Heart left ventricle (tissue), 16 donors: ENCODE data around the gene ZC3H10. TPM values are rescaled to one million over a fixed set of nuclear protein-coding genes. Genes with fewer than 3 reads are reported as not detected.
"Not testable (repeated sequence)": the region's sequence is repeated elsewhere in the genome, so short reads cannot be mapped to it uniquely, and the experiment has no call there.

Experiments
- ATAC-seq, 4 donors: fragments of 200-7000 bp; cut with Tn5 transposase; one replicate each; pipeline ENCODE4 v1.9.1; 2020 to 2022; ENCODE audit warnings: moderate library complexity in 4 of 4, mild to moderate bottlenecking in 3 of 4, moderate number of reproducible peaks in 1 of 4
- DNase-seq, 5 donors: peaks; one replicate each; pipeline ENCODE4 v3.0.0-alpha.2; 2020
- H3K27ac ChIP-seq, 12 donors: fragments of 200-600 bp; sonication (generic) in 4 of 12; one replicate each; pipeline versions ENCODE4 v1.5.0 to v1.8.0; 2016 to 2022; ENCODE audit warnings: mild to moderate bottlenecking in 2 of 12
- H3K27me3 ChIP-seq, 9 donors: fragments of 200-600 bp; sonication (generic) in 2 of 9; one replicate each; pipeline versions ENCODE4 v1.5.1 to v1.8.0; 2016 to 2022; ENCODE audit warnings: mild to moderate bottlenecking in 3 of 9
- H3K36me3 ChIP-seq, 9 donors: fragments of 200-600 bp; sonication (generic) in 2 of 9; one replicate each; pipeline versions ENCODE4 v1.5.0 to v1.8.0; 2018 to 2022; ENCODE audit warnings: mild to moderate bottlenecking in 2 of 9
- H3K4me1 ChIP-seq, 12 donors: fragments of 200-600 bp; sonication (generic) in 4 of 12; one replicate each; pipeline versions ENCODE4 v1.5.0 to v1.8.0; 2016 to 2022; ENCODE audit warnings: mild to moderate bottlenecking in 3 of 12
- H3K4me3 ChIP-seq, 12 donors: fragments of 200-600 bp; sonication (generic) in 4 of 12; one replicate each; pipeline versions ENCODE4 v1.5.0 to v1.8.0; 2017 to 2022; ENCODE audit warnings: mild to moderate bottlenecking in 9 of 12, moderate library complexity in 4 of 12
- H3K9me3 ChIP-seq, 12 donors: fragments of 200-600 bp; sonication (generic) in 4 of 12; one replicate each; pipeline versions ENCODE4 v1.5.0 to v1.8.0; 2016 to 2022; ENCODE audit warnings: mild to moderate bottlenecking in 1 of 12
- POLR2A ChIP-seq, 2 donors: fragments of 450-650 bp; IDR thresholded peaks; one replicate each; pipeline ENCODE4 v1.6.1; 2017; ENCODE audit warnings: antibody characterized with exemption in 2 of 2, mild to moderate bottlenecking in 2 of 2, moderate library complexity in 2 of 2
- WGBS, 4 donors: extraction: QIAGEN DNeasy Blood & Tissue Kit in 2 of 4; methylation state at CpG; one replicate each; pipeline versions ENCODE4 v1.1.5 to v1.1.7; 2013 to 2018; 5-methylcytosine and 5-hydroxymethylcytosine counted together
- intact Hi-C, 10 donors: fragments of 100-400 bp; cut with DNase I; formaldehyde crosslinking; loops; one replicate each; pipeline versions ENCODE4 v1.11.1 to v1.14.2; 2022
- long read RNA-seq, 3 donors: library from polyadenylated mRNA; unstranded; transcript quantifications; one replicate each; pipeline ENCODE4 v2.0.0, GENCODE V29; 2020 to 2021
- polyA plus RNA-seq, 2 donors: library from polyadenylated mRNA; stranded (reverse); fragments of 200-250 nt; gene quantifications; one replicate each; pipeline ENCODE4 v1.2.3, GENCODE V29; 2013
- total RNA-seq, 9 donors: library from RNA; depleted of rRNA in 2 of 9; stranded (reverse); fragments of >200 nt in 2 of 9; fragmentation: NEBNext Ultra II Directional in 3 of 9; extraction: Animal tissue kit (Norgen Biotek cat#: 25700) in 3 of 9; gene quantifications; one replicate each; pipeline versions ENCODE4 v1.1.0 to v1.2.4, GENCODE V29; 2016 to 2023
- TF ChIP-seq, protein P1 (sequence below), 12 donors: fragments of 200-600 bp; sonication (generic) in 4 of 12; IDR thresholded peaks; one replicate each; pipeline versions ENCODE4 v1.5.0 to v1.8.0; 2018 to 2022; ENCODE audit warnings: antibody characterized with exemption in 12 of 12, mild to moderate bottlenecking in 5 of 12
- donor health status: ischemic (EF 13 %, LVEDD 7.1; RV severe dilation, severe dysfunction).
- donor health status: healthy with polysubstance abuse.
- donor health status: DM: no; HTN: yes; CAD: no.
- donor health status: DM: no; HTN: no; CAD: no.
- donor health status: ischemic (EF 25% LVEDD 6.9; RV normal size, moderate dysfunction).
- donor health status: ischemic (EF 25% LVEDD 5.7; RV mildly dilated, moderate dysfunction).
- donor health status: healthy.
- donor health status: DM: yes; HTN: yes; CAD: no.
- donor health status: ischemic (EF 35%, LVEDD 5.7; RV mildly dilated, moderate dysfunction).
- donor health status: nonischemic (EF 11% LVEDD 7.7; RV severe dilation, severe dysfunction).
- donor health status: DM: yes; HTN: yes; CAD: no.
- donor health status: PGD.
- donor health status: ischemic (EF 29% LVEDD 5.4; RV normal size, mild dysfunction).
- donor health status: nonischemic (EF 23%, LVEDD 6.1; RV moderate dilation, normal function).

Gene ZC3H10
- total RNA-seq = 1 to 10 TPM; 2.7 to 6.4 (median 4.9) TPM
- polyA plus RNA-seq = 1 to 10 TPM; 3.5 to 3.9 TPM
- long read RNA-seq, donor 1, full-length matches to known transcripts = 7 of 7 reads
- long read RNA-seq, donor 1, partial matches to known transcripts = 0 of 7 reads
- long read RNA-seq, donor 1, other reads (novel, unspliced or antisense) = 0 of 7 reads
- long read RNA-seq, donor 2, full-length matches to known transcripts = 36 of 36 reads
- long read RNA-seq, donor 2, partial matches to known transcripts = 0 of 36 reads
- long read RNA-seq, donor 2, other reads (novel, unspliced or antisense) = 0 of 36 reads
- long read RNA-seq, donor 3, full-length matches to known transcripts = 9 of 9 reads
- long read RNA-seq, donor 3, partial matches to known transcripts = 0 of 9 reads
- long read RNA-seq, donor 3, other reads (novel, unspliced or antisense) = 0 of 9 reads

DNA sequence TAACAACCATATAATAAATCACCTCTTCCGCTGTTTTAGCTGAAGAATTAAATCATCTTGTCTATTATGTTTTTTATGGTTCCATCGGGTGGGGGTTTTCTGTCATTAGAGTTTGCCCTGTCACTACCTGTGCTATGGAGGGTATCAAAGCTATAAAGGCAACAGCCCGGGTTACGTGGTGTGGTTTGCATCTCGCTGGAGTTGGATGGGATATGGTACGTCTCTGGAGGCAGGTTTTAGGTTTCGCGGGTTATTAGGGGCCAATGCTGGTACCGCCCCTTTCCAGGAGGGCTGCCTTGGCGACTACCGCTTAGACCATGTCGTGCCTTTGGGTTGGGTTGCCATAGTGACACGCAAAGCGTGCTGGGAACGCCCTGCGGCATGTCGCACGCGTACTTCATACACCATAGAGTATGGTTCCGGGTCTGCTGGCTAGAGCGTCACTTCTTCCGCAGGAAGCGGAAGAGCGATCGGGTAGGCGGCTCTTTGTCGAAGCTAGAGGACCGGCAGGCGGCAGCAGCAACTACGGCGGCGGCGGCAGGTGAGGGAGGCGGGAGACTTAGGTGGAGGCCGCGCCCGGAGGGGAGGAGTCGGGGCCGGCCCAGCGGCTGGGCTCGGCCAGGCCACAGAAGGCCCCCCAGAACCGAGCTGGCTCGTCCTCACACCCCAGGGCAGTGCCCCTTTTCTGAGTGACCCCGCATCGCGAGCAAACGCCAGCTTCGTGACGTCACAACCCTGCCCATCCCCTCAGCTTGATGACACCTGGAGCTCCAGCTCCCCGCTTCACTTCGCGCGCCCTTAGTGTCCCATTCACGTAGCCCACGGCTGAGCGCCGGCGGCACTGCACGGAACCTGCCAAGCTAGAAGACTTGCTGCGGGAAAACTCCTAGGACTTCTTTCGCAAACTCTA is at the start of gene ZC3H10:
TSS of gene ZC3H10 (plus strand) at position 489 of the 910 bp plus-strand sequence. CDS start 2,297 bp downstream, outside the sequence.
- peak in 1 of 2 donors; percentile 89 for TF ChIP-seq POLR2A (IDR thresholded peaks at IDR 0.05)
- TF ChIP-seq, protein P1, sequence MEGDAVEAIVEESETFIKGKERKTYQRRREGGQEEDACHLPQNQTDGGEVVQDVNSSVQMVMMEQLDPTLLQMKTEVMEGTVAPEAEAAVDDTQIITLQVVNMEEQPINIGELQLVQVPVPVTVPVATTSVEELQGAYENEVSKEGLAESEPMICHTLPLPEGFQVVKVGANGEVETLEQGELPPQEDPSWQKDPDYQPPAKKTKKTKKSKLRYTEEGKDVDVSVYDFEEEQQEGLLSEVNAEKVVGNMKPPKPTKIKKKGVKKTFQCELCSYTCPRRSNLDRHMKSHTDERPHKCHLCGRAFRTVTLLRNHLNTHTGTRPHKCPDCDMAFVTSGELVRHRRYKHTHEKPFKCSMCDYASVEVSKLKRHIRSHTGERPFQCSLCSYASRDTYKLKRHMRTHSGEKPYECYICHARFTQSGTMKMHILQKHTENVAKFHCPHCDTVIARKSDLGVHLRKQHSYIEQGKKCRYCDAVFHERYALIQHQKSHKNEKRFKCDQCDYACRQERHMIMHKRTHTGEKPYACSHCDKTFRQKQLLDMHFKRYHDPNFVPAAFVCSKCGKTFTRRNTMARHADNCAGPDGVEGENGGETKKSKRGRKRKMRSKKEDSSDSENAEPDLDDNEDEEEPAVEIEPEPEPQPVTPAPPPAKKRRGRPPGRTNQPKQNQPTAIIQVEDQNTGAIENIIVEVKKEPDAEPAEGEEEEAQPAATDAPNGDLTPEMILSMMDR (IDR thresholded peaks at IDR 0.05) = peak in 11 of 12 donors; percentile 24 to 80 (median 57)
- DNase-seq (peak; percentile 96 to 99 (median 97)), ATAC-seq (peak; percentile 86 to 92 (median 87))
- H3K9me3 ChIP-seq = no peaks in the 10 kb centered on the region
- H3K4me3 ChIP-seq = peak within 1 kb of the TSS; percentile 65 to 95 (median 78)
- no peaks in the 10 kb centered on the region for H3K27me3 ChIP-seq
- H3K36me3 ChIP-seq = peaks cover 0 to 46% (median 26%) of the 10 kb centered on the region in 9 donors
- 1% methylated on average over 39 to 61 of the region's 61 CpGs for WGBS, 4 donors
- H3K4me1 ChIP-seq = peaks cover 0 to 53% (median 25%) of the 10 kb centered on the region in 12 donors
- H3K27ac ChIP-seq = peak within 1 kb of the TSS; percentile 72 to 98 (median 94)
- intact Hi-C loops = loop anchor here (1.0 to 10.0 kb wide), 11 partner anchors 39 to 199 kb away; partner anchors contain the start of genes MYL6 (in 6 of the 10), SMARCC2 (in 6 of the 10), NABP2 (in 4 of the 10) and RPS26 (in 2 of the 10)

GRCh38 chr12:56071648-56072047 is 46.4 kb upstream of the ZC3H10 start:
- Histone ChIP-seq H3K27ac (no peak overlapping the region), H3K4me1 (no peaks in the 10 kb centered on the region), H3K27me3 (no peaks in the 10 kb centered on the region), H3K4me3 (no peak overlapping the region), H3K9me3 (no peaks in the 10 kb centered on the region), H3K36me3 (no peaks in the 10 kb centered on the region)
- 78 to 86% (median 80%) methylated on average over 4 of the region's 4 CpGs for WGBS, 4 donors
- ATAC-seq (no peak), DNase-seq (no peak)
- intact Hi-C loops = no loop called here
- TF ChIP-seq, protein P1 (IDR thresholded peaks at IDR 0.05) = no peak
- TF ChIP-seq POLR2A (IDR thresholded peaks at IDR 0.05) = no peak

DNA sequence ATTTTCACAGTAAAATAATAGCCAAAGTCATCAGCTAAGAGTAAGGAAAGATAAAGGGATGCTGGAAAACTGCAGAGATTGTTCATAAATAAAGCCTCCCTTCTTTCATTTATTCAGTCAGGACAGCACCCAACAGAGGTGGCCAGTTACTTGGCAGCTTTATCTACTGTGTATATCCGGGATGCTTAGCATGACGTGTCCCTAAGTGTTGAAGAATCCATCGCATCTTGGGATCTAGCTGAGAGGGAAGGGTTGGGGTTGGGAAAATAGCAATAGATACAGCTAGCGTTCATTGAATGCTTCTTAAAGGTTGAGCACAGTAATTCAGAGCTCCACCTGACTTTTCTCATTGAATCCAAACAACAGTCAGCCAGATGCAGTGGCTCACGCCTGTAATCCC is 43.7 kb upstream of the ZC3H10 start:
- intact Hi-C loops = no loop called here
- WGBS, 4 donors = 77 to 86% (median 83%) methylated on average over 5 of the region's 5 CpGs
- TF ChIP-seq, protein P1 (IDR thresholded peaks at IDR 0.05) = no peak
- no peak for TF ChIP-seq POLR2A (IDR thresholded peaks at IDR 0.05)
- Histone ChIP-seq H3K4me1 (peaks cover 0 to 12% (median 7%) of the 10 kb centered on the region in 12 donors), H3K27me3 (no peaks in the 10 kb centered on the region), H3K9me3 (no peaks in the 10 kb centered on the region), H3K36me3 (no peaks in the 10 kb centered on the region), H3K27ac (no peak overlapping the region), H3K4me3 (no peak overlapping the region)
- ATAC-seq = no peak
- no peak for DNase-seq

DNA sequence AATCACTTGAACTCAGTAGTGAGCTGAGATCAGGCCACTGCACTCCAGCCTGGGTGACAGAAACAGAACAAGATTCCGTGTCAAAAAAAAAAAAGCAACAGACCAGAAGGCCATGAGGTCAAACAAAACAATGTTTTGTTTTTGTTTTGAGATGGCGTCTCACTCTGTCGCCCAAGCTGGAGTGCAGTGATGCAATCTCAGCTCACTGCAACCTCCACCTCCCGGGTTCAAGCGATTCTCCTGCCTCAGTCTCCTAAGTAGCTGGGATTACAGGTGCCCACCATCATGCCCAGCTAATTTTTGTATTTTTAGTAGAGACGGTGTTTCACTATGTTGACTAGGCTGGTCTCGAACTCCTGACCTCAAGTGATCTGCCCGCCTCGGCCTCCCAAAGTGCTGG is 40.1 kb upstream of the ZC3H10 start:
- DNase-seq, H3K9me3 ChIP-seq, intact Hi-C loops, H3K4me3 ChIP-seq, H3K36me3 ChIP-seq, H3K27ac ChIP-seq, ATAC-seq: not testable (repeated sequence)
- Histone ChIP-seq H3K4me1 (peaks cover 0 to 26% (median 16%) of the 10 kb centered on the region in 12 donors), H3K27me3 (peaks cover 0 to 17% (median 10%) of the 10 kb centered on the region in 9 donors)
- 88 to 92% (median 90%) methylated on average over 9 of the region's 9 CpGs for WGBS, 4 donors
